DND-41 (cell line): ENCODE measurements around the gene B3GNT4.

Source experiments
- ATAC-seq: fragments of 200-7000 bp; cut with Tn5 transposase; 3 replicates; pipeline ENCODE4 v1.9.1; 2021; ENCODE audit warnings: low read depth; ENCODE audit not compliant: insufficient read depth
- DNase-seq: peaks from one replicate; pipeline ENCODE4 v3.0.0-alpha.2; 2020
- H2AFZ ChIP-seq: 2 replicates; pipeline ENCODE4 v1.6.0; 2012; ENCODE audit warnings: low read depth, low read length
- H3K27ac ChIP-seq: 2 replicates; pipeline ENCODE4 v1.5.1; 2012; ENCODE audit warnings: low read length, inconsistent platforms
- H3K27me3 ChIP-seq: fragments of 200-600 bp; sonication (generic); 2 replicates; pipeline ENCODE4 v1.6.0; 2012; ENCODE audit warnings: low read length, mild to moderate bottlenecking, inconsistent platforms; ENCODE audit not compliant: insufficient read depth, poor library complexity
- H3K36me3 ChIP-seq: 2 replicates; pipeline ENCODE4 v1.5.1; 2012; ENCODE audit warnings: low read length, inconsistent platforms; ENCODE audit not compliant: insufficient read depth
- H3K4me1 ChIP-seq: 2 replicates; pipeline ENCODE4 v1.5.1; 2012; ENCODE audit warnings: mild to moderate bottlenecking, low read length; ENCODE audit not compliant: insufficient read depth
- H3K4me2 ChIP-seq: 2 replicates; pipeline ENCODE4 v1.6.0; 2012; ENCODE audit warnings: mild to moderate bottlenecking, moderate library complexity, low read length, inconsistent platforms; ENCODE audit not compliant: insufficient read depth
- H3K4me3 ChIP-seq, 2 experiments: fragments of 200-600 bp in 1 of 2; shearing (Covaris generic) in 1 of 2; 2 replicates each; pipeline ENCODE4 v1.5.1; 2012 to 2016; ENCODE audit warnings: inconsistent platforms in 2 of 2, low read length in 2 of 2, mild to moderate bottlenecking in 2 of 2, low read depth in 1 of 2, moderate library complexity in 1 of 2
- H3K79me2 ChIP-seq: 2 replicates; pipeline ENCODE4 v1.6.0; 2012; ENCODE audit warnings: low read length, inconsistent platforms; ENCODE audit not compliant: insufficient read depth
- H3K9ac ChIP-seq: 2 replicates; pipeline ENCODE4 v1.6.0; 2012; ENCODE audit warnings: low read depth, mild to moderate bottlenecking, inconsistent platforms, low read length, moderate library complexity
- H3K9me3 ChIP-seq: 2 replicates; pipeline ENCODE4 v1.5.1; 2012; ENCODE audit warnings: low read length, moderate library complexity, mild to moderate bottlenecking, inconsistent platforms; ENCODE audit not compliant: insufficient read depth, severe bottlenecking
- H4K20me1 ChIP-seq: 2 replicates; pipeline ENCODE4 v1.6.0; 2012; ENCODE audit warnings: low read length; ENCODE audit not compliant: insufficient read depth
- EZH2 ChIP-seq: IDR thresholded peaks from 3 replicates; pipeline ENCODE4 v1.6.1; 2012; ENCODE audit warnings: borderline replicate concordance, low read depth, mild to moderate bottlenecking, moderate library complexity, low read length, inconsistent platforms; ENCODE audit not compliant: severe bottlenecking
- TF ChIP-seq, protein P1 (sequence below): IDR thresholded peaks from 2 replicates; pipeline ENCODE4 v1.5.1; 2012; ENCODE audit warnings: borderline replicate concordance, low read length, moderate library complexity, mild to moderate bottlenecking; ENCODE audit not compliant: poor library complexity, severe bottlenecking; ENCODE audit errors: extremely low read depth

B3GNT4 gene

DNA sequence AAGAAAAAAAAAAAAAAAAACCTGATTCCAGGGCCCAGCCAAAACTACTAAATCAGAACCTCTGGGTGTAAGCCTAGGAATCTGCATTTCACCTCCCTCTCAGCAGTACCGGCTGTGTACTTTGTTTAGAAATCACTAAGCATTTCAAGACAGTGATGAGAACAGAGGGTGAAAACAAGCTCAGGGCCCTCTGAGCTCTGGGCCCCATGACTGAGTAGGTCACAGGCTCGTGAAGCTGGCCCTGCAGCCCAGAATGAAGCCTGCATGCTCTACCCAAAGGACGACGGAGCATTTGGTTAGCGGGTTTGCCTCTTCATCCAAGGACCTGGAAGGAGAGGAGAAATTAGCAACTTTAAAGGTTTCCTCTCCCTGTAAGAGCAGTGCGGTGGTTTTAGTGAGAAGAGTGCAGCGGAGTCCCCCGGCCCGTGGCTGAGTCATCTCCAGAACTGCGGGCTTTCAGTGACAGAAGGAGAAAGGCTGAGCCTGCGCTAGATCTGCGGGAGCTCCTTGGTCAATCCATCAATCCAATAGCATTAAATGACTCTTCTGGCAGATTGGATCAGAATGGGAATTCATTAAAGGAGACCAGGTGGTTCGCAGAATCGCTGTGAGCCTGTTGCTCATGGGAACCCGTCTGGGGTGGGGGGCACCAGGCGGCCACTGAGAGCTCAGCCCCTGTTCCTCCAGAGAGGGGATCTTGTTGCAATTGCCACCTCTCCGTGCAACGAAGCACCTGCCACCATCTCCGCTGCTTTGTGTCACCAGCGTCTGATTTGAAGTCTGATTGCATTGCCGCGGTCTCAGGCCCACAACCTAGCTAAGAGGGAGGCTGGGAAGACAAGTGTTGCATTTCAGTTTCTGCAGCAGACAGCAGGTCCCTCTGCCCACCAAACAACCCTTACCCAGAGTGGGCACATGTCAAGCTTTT is 36.8 kb upstream of the B3GNT4 start:
- no peak for ATAC-seq
- no peaks in the 10 kb centered on the region for H3K27me3 ChIP-seq
- H3K27ac ChIP-seq: no peak overlapping the region
- no peaks in the 10 kb centered on the region for H3K79me2 ChIP-seq
- H3K4me3 ChIP-seq: no peak overlapping the region
- no peak overlapping the region for H2AFZ ChIP-seq
- H3K4me2 ChIP-seq: no peak overlapping the region
- no peaks in the 10 kb centered on the region for H3K9me3 ChIP-seq
- H4K20me1 ChIP-seq: no peaks in the 10 kb centered on the region
- DNase-seq: no peak
- TF ChIP-seq, protein P1, sequence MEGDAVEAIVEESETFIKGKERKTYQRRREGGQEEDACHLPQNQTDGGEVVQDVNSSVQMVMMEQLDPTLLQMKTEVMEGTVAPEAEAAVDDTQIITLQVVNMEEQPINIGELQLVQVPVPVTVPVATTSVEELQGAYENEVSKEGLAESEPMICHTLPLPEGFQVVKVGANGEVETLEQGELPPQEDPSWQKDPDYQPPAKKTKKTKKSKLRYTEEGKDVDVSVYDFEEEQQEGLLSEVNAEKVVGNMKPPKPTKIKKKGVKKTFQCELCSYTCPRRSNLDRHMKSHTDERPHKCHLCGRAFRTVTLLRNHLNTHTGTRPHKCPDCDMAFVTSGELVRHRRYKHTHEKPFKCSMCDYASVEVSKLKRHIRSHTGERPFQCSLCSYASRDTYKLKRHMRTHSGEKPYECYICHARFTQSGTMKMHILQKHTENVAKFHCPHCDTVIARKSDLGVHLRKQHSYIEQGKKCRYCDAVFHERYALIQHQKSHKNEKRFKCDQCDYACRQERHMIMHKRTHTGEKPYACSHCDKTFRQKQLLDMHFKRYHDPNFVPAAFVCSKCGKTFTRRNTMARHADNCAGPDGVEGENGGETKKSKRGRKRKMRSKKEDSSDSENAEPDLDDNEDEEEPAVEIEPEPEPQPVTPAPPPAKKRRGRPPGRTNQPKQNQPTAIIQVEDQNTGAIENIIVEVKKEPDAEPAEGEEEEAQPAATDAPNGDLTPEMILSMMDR: no peak
- no peak for TF ChIP-seq EZH2
- H3K9ac ChIP-seq: no peak overlapping the region
- H3K4me1 ChIP-seq: no peaks in the 10 kb centered on the region
- H3K36me3 ChIP-seq: no peaks in the 10 kb centered on the region

DNA sequence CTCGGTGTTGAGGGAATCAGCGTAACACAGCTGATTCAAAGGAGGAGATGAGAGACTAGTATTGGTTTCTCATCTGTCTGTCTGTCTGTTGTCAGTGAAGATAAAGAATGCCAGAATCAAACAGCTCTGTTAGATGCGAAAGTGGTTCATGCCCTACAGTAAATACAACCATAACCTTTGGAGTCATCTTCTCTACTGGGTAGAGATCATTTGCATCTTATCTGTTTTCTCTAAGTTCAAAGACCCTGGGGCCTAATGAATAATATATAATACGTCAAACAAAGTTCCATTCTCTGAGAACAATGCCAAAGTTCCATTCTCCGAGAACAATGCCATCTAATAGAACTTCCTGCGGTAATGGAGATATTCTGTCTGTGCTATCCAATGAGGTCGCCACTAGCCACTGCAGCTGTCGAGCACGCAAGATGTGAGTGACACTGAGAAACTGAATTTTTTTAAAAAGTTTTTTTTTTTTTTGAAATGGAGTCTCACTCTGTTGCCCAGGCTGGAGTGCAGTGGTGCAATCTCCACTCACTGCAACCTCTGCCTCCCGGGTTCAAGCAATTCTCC is 36.1 kb upstream of the B3GNT4 start:
- TF ChIP-seq, protein P1: no peak
- TF ChIP-seq EZH2: no peak
- no peak overlapping the region for H3K4me2 ChIP-seq
- no peak for ATAC-seq

DNA sequence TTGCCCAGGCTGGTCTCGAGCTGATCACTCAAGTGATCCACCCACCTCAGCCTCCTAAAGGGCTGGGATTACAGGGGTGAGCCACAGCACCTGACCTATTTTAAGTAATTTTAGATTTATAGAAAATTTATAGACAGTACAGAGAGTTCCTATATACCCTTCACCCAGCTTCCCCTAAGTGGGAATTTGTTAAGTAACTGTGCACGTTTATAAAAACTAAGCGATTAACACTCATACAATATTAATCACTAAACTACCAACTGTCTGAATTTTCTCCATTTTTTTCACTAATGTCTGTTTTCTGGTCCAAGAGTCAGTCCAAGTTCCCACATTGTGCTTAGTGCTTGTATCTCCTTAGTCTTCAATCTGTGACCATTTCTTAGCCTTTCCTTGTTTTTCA is 35.0 kb upstream of the B3GNT4 start:
- Histone ChIP-seq H3K79me2 (no peaks in the 10 kb centered on the region), H3K4me1 (no peaks in the 10 kb centered on the region), H3K27ac (no peak overlapping the region), H3K9ac (no peak overlapping the region), H3K4me3 (no peak overlapping the region), H3K4me2 (no peak overlapping the region), H2AFZ (no peak overlapping the region), H4K20me1 (no peaks in the 10 kb centered on the region), H3K36me3 (no peaks in the 10 kb centered on the region), H3K9me3 (no peaks in the 10 kb centered on the region), H3K27me3 (no peaks in the 10 kb centered on the region)
- no peak for DNase-seq
- TF ChIP-seq, protein P1: no peak
- no peak for TF ChIP-seq EZH2
- ATAC-seq: no peak

More for the DNA sequence above, 36.1 kb upstream of the B3GNT4 start:
- Histone ChIP-seq H3K27ac (no peak overlapping the region), H3K27me3 (no peaks in the 10 kb centered on the region), H3K79me2 (no peaks in the 10 kb centered on the region), H3K36me3 (no peaks in the 10 kb centered on the region), H3K9me3 (no peaks in the 10 kb centered on the region), H3K9ac (no peak overlapping the region), H3K4me3 (no peak overlapping the region), H2AFZ (no peak overlapping the region), H3K4me1 (no peaks in the 10 kb centered on the region), H4K20me1 (no peaks in the 10 kb centered on the region)
- no peak for DNase-seq
